ENCODE data around the gene MATCAP1. TPM values are rescaled to one million over a fixed set of nuclear protein-coding genes. Genes with fewer than 3 reads are reported as not detected.

The MATCAP1 gene
- total and polyA plus RNA-seq, 10 of the 15 experiments (the other 5 are each of a cell fraction or from before 2014, with no cell fraction given) = 2.8 to 25.8 (median 8.6) TPM

DNA sequence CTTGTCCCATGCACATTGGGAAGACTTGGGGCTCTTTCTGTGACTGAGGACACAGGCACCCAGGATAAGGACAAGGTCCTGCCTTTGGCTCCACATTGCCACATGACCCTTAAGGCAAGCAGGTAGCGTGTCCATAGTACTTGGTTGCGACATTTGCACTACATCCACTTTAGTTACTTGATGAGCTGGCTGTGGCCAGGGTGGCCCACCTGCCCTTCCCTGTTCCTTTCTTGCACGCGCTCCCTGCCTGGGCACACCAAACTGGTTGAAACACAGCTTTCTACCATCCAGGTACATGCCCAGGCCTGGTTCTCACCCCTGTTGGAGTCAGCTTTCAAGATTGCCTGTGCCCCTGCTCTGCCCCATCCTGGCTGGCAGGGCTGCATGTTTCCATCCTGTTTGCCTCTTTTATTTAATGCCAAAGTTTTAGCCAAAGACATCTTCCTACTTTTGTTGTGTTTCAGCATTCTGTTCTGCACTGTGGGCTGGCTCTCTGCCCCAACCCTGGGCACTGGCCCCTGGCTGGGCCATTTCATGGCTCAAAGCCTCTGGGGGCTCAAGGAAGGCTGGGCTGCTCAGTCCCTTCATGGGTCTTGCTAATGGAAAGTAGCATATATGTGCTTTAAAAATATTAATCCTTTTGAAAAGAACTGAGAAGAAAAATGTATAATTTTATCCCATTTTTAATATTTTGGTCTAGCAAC is 36.2 kb downstream of the MATCAP1 start:
- H2AFZ ChIP-seq (ENCODE audit: control insufficient read depth, low read depth, low read length) = no peak overlapping the region
- ATAC-seq = no peak
- peaks cover 20 to 28% of the 10 kb centered on the region in 2 experiments; a peak in 3 of 4 replicates for H3K36me3 ChIP-seq (ENCODE audit: control insufficient read depth in 2 of 2, insufficient read depth in 2 of 2, low read length in 1 of 2)
- no peaks in the 10 kb centered on the region for H3K9me3 ChIP-seq (replicated peaks; ENCODE audit: control insufficient read depth, insufficient read depth, low read length)
- 98% methylated on average over 4 of the region's 4 CpGs for WGBS (ENCODE audit: insufficient coverage, insufficient replicate concordance, low lambda C conversion rate, missing lambda C conversion rate)
- H4K20me1 ChIP-seq (ENCODE audit: control insufficient read depth, insufficient read depth) = no peaks in the 10 kb centered on the region
- FAIRE-seq = no peak
- no peak overlapping the region for H3K9ac ChIP-seq (ENCODE audit: control insufficient read depth, insufficient read depth, low read length)
- H3K79me2 ChIP-seq (ENCODE audit: control insufficient read depth, insufficient read depth, low read length) = no peaks in the 10 kb centered on the region
- no peak for DNase-seq (ENCODE audit: low read depth, low spot score)
- H3K27me3 ChIP-seq (replicated peaks in 1 of 2; ENCODE audit: control insufficient read depth in 2 of 2, insufficient read depth in 2 of 2, low read length in 1 of 2) = no peaks in the 10 kb centered on the region
- H3K4me3 ChIP-seq = no peak overlapping the region
- H3K4me2 ChIP-seq (ENCODE audit: control insufficient read depth, insufficient read depth) = no peak overlapping the region
- ChIA-PET CTCF (interaction anchor here (1.4 kb wide), 1 partner anchor 136 kb away, joined by 6 read pairs; no protein-coding TSS in a partner anchor), POLR2A (interaction anchor here (0.6 kb wide), 1 partner anchor 11 kb away, joined by 4 read pairs; no protein-coding TSS in a partner anchor), SMC1A (ENCODE audit: uncharacterized antibody, unreplicated experiment) (no interaction called here), RAD21 (ENCODE audit: unreplicated experiment) (interaction anchor here (0.8 kb wide), 1 partner anchor 130 kb away, joined by 4 read pairs; no protein-coding TSS in a partner anchor)
- BruUV-seq (replicated peaks) = no TSS peak
- intact Hi-C loops (cut with micrococcal nuclease; ENCODE audit: unreplicated experiment) = no loop called here
- no peaks in the 10 kb centered on the region; the same call in 1 of the 2 replicates for H3K4me1 ChIP-seq (ENCODE audit: control insufficient read depth, insufficient read depth, low read length)
- in situ Hi-C loops (cut with MboI) = no loop called here
- H3K27ac ChIP-seq (ENCODE audit: control insufficient read depth, insufficient read depth) = no peak overlapping the region
- TF ChIP-seq ZNF207 (IDR thresholded peaks at IDR 0.05; ENCODE audit: borderline replicate concordance) (no peak), RUNX3 (IDR thresholded peaks at IDR 0.05; ENCODE audit: low read length) (no peak), CREM (IDR thresholded peaks at IDR 0.05; ENCODE audit: low read depth) (no peak), POLR2AphosphoS5 (IDR thresholded peaks at IDR 0.05; ENCODE audit: low read length) (no peak), NR2C2 (IDR thresholded peaks at IDR 0.05; ENCODE audit: borderline replicate concordance, control insufficient read depth, insufficient read length, low read depth) (no peak), EP300 (IDR thresholded peaks at IDR 0.05; ENCODE audit: borderline replicate concordance in 1 of 2, control insufficient read depth in 1 of 2, low read depth in 2 of 2, low read length in 2 of 2) (no peak), FOXM1 (IDR thresholded peaks at IDR 0.05; ENCODE audit: low read depth, low read length) (no peak), RBBP5 (conservative IDR thresholded peaks at IDR 0.05) (no peak), RFX5 (IDR thresholded peaks at IDR 0.05; ENCODE audit: low read depth, low read length) (no peak), ESRRA (IDR thresholded peaks at IDR 0.05; ENCODE audit: low read length) (no peak)
- TF ChIP-seq, protein P1, sequence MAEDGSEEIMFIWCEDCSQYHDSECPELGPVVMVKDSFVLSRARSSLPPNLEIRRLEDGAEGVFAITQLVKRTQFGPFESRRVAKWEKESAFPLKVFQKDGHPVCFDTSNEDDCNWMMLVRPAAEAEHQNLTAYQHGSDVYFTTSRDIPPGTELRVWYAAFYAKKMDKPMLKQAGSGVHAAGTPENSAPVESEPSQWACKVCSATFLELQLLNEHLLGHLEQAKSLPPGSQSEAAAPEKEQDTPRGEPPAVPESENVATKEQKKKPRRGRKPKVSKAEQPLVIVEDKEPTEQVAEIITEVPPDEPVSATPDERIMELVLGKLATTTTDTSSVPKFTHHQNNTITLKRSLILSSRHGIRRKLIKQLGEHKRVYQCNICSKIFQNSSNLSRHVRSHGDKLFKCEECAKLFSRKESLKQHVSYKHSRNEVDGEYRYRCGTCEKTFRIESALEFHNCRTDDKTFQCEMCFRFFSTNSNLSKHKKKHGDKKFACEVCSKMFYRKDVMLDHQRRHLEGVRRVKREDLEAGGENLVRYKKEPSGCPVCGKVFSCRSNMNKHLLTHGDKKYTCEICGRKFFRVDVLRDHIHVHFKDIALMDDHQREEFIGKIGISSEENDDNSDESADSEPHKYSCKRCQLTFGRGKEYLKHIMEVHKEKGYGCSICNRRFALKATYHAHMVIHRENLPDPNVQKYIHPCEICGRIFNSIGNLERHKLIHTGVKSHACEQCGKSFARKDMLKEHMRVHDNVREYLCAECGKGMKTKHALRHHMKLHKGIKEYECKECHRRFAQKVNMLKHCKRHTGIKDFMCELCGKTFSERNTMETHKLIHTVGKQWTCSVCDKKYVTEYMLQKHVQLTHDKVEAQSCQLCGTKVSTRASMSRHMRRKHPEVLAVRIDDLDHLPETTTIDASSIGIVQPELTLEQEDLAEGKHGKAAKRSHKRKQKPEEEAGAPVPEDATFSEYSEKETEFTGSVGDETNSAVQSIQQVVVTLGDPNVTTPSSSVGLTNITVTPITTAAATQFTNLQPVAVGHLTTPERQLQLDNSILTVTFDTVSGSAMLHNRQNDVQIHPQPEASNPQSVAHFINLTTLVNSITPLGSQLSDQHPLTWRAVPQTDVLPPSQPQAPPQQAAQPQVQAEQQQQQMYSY (CRISPR knock-in tag; IDR thresholded peaks at IDR 0.05) = no peak
- TF ChIP-seq, protein P2, sequence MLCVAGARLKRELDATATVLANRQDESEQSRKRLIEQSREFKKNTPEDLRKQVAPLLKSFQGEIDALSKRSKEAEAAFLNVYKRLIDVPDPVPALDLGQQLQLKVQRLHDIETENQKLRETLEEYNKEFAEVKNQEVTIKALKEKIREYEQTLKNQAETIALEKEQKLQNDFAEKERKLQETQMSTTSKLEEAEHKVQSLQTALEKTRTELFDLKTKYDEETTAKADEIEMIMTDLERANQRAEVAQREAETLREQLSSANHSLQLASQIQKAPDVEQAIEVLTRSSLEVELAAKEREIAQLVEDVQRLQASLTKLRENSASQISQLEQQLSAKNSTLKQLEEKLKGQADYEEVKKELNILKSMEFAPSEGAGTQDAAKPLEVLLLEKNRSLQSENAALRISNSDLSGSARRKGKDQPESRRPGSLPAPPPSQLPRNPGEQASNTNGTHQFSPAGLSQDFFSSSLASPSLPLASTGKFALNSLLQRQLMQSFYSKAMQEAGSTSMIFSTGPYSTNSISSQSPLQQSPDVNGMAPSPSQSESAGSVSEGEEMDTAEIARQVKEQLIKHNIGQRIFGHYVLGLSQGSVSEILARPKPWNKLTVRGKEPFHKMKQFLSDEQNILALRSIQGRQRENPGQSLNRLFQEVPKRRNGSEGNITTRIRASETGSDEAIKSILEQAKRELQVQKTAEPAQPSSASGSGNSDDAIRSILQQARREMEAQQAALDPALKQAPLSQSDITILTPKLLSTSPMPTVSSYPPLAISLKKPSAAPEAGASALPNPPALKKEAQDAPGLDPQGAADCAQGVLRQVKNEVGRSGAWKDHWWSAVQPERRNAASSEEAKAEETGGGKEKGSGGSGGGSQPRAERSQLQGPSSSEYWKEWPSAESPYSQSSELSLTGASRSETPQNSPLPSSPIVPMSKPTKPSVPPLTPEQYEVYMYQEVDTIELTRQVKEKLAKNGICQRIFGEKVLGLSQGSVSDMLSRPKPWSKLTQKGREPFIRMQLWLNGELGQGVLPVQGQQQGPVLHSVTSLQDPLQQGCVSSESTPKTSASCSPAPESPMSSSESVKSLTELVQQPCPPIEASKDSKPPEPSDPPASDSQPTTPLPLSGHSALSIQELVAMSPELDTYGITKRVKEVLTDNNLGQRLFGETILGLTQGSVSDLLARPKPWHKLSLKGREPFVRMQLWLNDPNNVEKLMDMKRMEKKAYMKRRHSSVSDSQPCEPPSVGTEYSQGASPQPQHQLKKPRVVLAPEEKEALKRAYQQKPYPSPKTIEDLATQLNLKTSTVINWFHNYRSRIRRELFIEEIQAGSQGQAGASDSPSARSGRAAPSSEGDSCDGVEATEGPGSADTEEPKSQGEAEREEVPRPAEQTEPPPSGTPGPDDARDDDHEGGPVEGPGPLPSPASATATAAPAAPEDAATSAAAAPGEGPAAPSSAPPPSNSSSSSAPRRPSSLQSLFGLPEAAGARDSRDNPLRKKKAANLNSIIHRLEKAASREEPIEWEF (IDR thresholded peaks at IDR 0.05; ENCODE audit: insufficient replicate concordance, low read depth, low read length) = no peak
- TF ChIP-seq, protein P3, sequence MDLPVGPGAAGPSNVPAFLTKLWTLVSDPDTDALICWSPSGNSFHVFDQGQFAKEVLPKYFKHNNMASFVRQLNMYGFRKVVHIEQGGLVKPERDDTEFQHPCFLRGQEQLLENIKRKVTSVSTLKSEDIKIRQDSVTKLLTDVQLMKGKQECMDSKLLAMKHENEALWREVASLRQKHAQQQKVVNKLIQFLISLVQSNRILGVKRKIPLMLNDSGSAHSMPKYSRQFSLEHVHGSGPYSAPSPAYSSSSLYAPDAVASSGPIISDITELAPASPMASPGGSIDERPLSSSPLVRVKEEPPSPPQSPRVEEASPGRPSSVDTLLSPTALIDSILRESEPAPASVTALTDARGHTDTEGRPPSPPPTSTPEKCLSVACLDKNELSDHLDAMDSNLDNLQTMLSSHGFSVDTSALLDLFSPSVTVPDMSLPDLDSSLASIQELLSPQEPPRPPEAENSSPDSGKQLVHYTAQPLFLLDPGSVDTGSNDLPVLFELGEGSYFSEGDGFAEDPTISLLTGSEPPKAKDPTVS (IDR thresholded peaks at IDR 0.05; ENCODE audit: low read depth, low read length) = no peak
